Liver (tissue), 9 donors: ENCODE results near the gene GGACT. TPM values are rescaled to one million over a fixed set of nuclear protein-coding genes. Genes with fewer than 3 reads are reported as not detected.
"Not testable (repeated sequence)": the region's sequence is repeated elsewhere in the genome, so short reads cannot be mapped to it uniquely, and the experiment has no call there.

Experiments used
- DNase-seq: peaks from one replicate; pipeline ENCODE4 v3.0.0-alpha.2; 2017; ENCODE audit warnings: low spot score
- H3K27ac ChIP-seq, 2 donors: one replicate each; pipeline ENCODE4 v1.7.0; 2013; ENCODE audit warnings: inconsistent platforms in 2 of 2, low read length in 2 of 2, control low read depth in 1 of 2, low read depth in 1 of 2, mild to moderate bottlenecking in 1 of 2
- H3K27me3 ChIP-seq, 4 donors: one replicate each; pipeline versions ENCODE4 v1.6.1 to v1.7.0; 2013; ENCODE audit warnings: low read length in 3 of 4, inconsistent platforms in 1 of 4, mild to moderate bottlenecking in 1 of 4, moderate library complexity in 1 of 4; ENCODE audit not compliant: control insufficient read depth in 4 of 4, insufficient read depth in 4 of 4
- H3K36me3 ChIP-seq, 4 donors: one replicate each; pipeline versions ENCODE4 v1.6.1 to v1.7.0; 2013; ENCODE audit warnings: low read length in 3 of 4, mild to moderate bottlenecking in 3 of 4, low read depth in 1 of 4, moderate library complexity in 1 of 4; ENCODE audit not compliant: control insufficient read depth in 4 of 4, insufficient read depth in 3 of 4
- H3K4me1 ChIP-seq, 4 donors: one replicate each; pipeline versions ENCODE4 v1.6.1 to v1.7.0; 2013; ENCODE audit warnings: low read length in 3 of 4, mild to moderate bottlenecking in 3 of 4, moderate library complexity in 1 of 4; ENCODE audit not compliant: control insufficient read depth in 4 of 4, insufficient read depth in 4 of 4
- H3K4me3 ChIP-seq, 3 donors: one replicate each; pipeline versions ENCODE4 v1.6.1 to v1.7.0; 2013; ENCODE audit warnings: low read length in 3 of 3, control low read depth in 1 of 3, low read depth in 1 of 3, mild to moderate bottlenecking in 1 of 3
- H3K9ac ChIP-seq, 2 donors: one replicate each; pipeline ENCODE4 v1.7.0; 2013; ENCODE audit warnings: low read length in 2 of 2, mild to moderate bottlenecking in 2 of 2, moderate library complexity in 2 of 2, control low read depth in 1 of 2, low read depth in 1 of 2
- H3K9me3 ChIP-seq, 4 donors: one replicate each; pipeline versions ENCODE4 v1.6.1 to v1.7.0; 2013; ENCODE audit warnings: low read length in 3 of 4; ENCODE audit not compliant: control insufficient read depth in 4 of 4
- ATF3 ChIP-seq: IDR thresholded peaks from 2 replicates; pipeline ENCODE4 v1.6.1; 2016; ENCODE audit warnings: antibody characterized with exemption
- FOXA1 ChIP-seq: IDR thresholded peaks from 2 replicates; pipeline ENCODE4 v1.6.1; 2016; ENCODE audit warnings: antibody characterized with exemption
- GABPA ChIP-seq, 2 donors: IDR thresholded peaks in 1 of 2; conservative IDR thresholded peaks in 1 of 2; 2 replicates each; pipeline ENCODE4 v1.6.1; 2016; ENCODE audit warnings: antibody characterized with exemption in 2 of 2, mild to moderate bottlenecking in 1 of 2, moderate library complexity in 1 of 2
- HNF4A ChIP-seq, 2 donors: conservative IDR thresholded peaks; 2 replicates each; pipeline ENCODE4 v1.6.1; 2016; ENCODE audit warnings: antibody characterized with exemption in 2 of 2, mild to moderate bottlenecking in 2 of 2
- HNF4G ChIP-seq: IDR thresholded peaks from 2 replicates; pipeline ENCODE4 v1.6.1; 2016; ENCODE audit warnings: antibody characterized with exemption
- MAX ChIP-seq: IDR thresholded peaks from 2 replicates; pipeline ENCODE4 v1.6.1; 2016; ENCODE audit warnings: antibody characterized with exemption
- NR2F2 ChIP-seq: IDR thresholded peaks from 2 replicates; pipeline ENCODE4 v1.6.1; 2016; ENCODE audit warnings: antibody characterized with exemption
- REST ChIP-seq: IDR thresholded peaks from 2 replicates; pipeline ENCODE4 v1.6.1; 2016; ENCODE audit warnings: antibody characterized with exemption, mild to moderate bottlenecking
- RXRA ChIP-seq, 2 donors: IDR thresholded peaks; 2 replicates each; pipeline ENCODE4 v1.6.1; 2017 to 2018; ENCODE audit warnings: antibody characterized with exemption in 2 of 2, mild to moderate bottlenecking in 1 of 2
- SP1 ChIP-seq: IDR thresholded peaks from 2 replicates; pipeline ENCODE4 v1.6.1; 2018; ENCODE audit warnings: antibody characterized with exemption, mild to moderate bottlenecking
- YY1 ChIP-seq: IDR thresholded peaks from 2 replicates; pipeline ENCODE4 v1.6.1; 2016; ENCODE audit warnings: antibody characterized with exemption, mild to moderate bottlenecking
- WGBS: extraction: QIAGEN DNeasy Blood & Tissue Kit; methylation state at CpG from one replicate; pipeline ENCODE4 v1.1.7; 2013; 5-methylcytosine and 5-hydroxymethylcytosine counted together
- polyA plus RNA-seq, 2 donors: library from polyadenylated mRNA; stranded (reverse) in 1 of 2; unstranded in 1 of 2; fragments of 200-250 nt in 1 of 2; fragments of >200 nt in 1 of 2; fragmentation: Nextera tagmentation in 1 of 2; extraction: Ambion mirVana in 1 of 2; gene quantifications; one replicate each; pipeline versions ENCODE4 v1.2.1 to v1.2.3, GENCODE V29; 2013 to 2015
- total RNA-seq, 2 donors: library from RNA; depleted of rRNA; stranded (reverse); fragments of >200 nt; gene quantifications; one replicate each; pipeline ENCODE4 v1.2.3, GENCODE V29; 2014
- TF ChIP-seq, protein P1 (sequence below): IDR thresholded peaks from 2 replicates; pipeline ENCODE4 v1.6.1; 2016; ENCODE audit warnings: antibody characterized with exemption
- donor health status: healthy.
- donor health status: healthy.
- donor health status: healthy.
- donor health status: healthy.
- donor health status: healthy.

The GGACT gene
- total and polyA plus RNA-seq, 4 donors = 2.5 to 6.3 (median 4.1) TPM

- WGBS = 95% methylated on average over 4 of the region's 4 CpGs
- Histone ChIP-seq H3K27ac (no peak overlapping the region), H3K4me3 (no peak overlapping the region), H3K4me1 (no peaks in the 10 kb centered on the region), H3K27me3 (no peaks in the 10 kb centered on the region), H3K9ac (no peak overlapping the region), H3K9me3 (no peaks in the 10 kb centered on the region), H3K36me3 (peaks cover under 1 to 23% (median 10%) of the 10 kb centered on the region in 4 donors)
- DNase-seq = no peak
- TF ChIP-seq FOXA1 = no peak
- no peak for TF ChIP-seq HNF4A (conservative IDR thresholded peaks at IDR 0.05)
- no peak for TF ChIP-seq YY1
- TF ChIP-seq ATF3 = no peak
- TF ChIP-seq SP1 = no peak
- TF ChIP-seq, protein P1, sequence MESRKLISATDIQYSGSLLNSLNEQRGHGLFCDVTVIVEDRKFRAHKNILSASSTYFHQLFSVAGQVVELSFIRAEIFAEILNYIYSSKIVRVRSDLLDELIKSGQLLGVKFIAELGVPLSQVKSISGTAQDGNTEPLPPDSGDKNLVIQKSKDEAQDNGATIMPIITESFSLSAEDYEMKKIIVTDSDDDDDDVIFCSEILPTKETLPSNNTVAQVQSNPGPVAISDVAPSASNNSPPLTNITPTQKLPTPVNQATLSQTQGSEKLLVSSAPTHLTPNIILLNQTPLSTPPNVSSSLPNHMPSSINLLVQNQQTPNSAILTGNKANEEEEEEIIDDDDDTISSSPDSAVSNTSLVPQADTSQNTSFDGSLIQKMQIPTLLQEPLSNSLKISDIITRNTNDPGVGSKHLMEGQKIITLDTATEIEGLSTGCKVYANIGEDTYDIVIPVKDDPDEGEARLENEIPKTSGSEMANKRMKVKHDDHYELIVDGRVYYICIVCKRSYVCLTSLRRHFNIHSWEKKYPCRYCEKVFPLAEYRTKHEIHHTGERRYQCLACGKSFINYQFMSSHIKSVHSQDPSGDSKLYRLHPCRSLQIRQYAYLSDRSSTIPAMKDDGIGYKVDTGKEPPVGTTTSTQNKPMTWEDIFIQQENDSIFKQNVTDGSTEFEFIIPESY = no peak
- no peak for TF ChIP-seq NR2F2
- TF ChIP-seq HNF4G = no peak
- no peak for TF ChIP-seq GABPA (IDR thresholded peaks at IDR 0.05 in 1 of 2, conservative IDR thresholded peaks at IDR 0.05 in 1 of 2)
- no peak for TF ChIP-seq MAX
Observed at GRCh38 chr13:100620792-100621191, 32.2 kb upstream of the GGACT start.

- 95% methylated on average over 2 of the region's 2 CpGs for WGBS
- Histone ChIP-seq H3K9ac (no peak overlapping the region), H3K4me3 (no peak overlapping the region), H3K27me3 (no peaks in the 10 kb centered on the region), H3K27ac (no peak overlapping the region), H3K4me1 (no peaks in the 10 kb centered on the region), H3K9me3 (no peaks in the 10 kb centered on the region), H3K36me3 (peaks cover 0 to 15% (median 7%) of the 10 kb centered on the region in 4 donors)
- TF ChIP-seq ATF3 = no peak
- TF ChIP-seq REST = no peak
- no peak for TF ChIP-seq GABPA (IDR thresholded peaks at IDR 0.05 in 1 of 2, conservative IDR thresholded peaks at IDR 0.05 in 1 of 2)
- TF ChIP-seq RXRA (IDR thresholded peaks at IDR 0.05) = no peak
- no peak for TF ChIP-seq MAX
- TF ChIP-seq YY1 = no peak
- DNase-seq = no peak
Observed at GRCh38 chr13:100619940-100620339, 31.4 kb upstream of the GGACT start.

DNA sequence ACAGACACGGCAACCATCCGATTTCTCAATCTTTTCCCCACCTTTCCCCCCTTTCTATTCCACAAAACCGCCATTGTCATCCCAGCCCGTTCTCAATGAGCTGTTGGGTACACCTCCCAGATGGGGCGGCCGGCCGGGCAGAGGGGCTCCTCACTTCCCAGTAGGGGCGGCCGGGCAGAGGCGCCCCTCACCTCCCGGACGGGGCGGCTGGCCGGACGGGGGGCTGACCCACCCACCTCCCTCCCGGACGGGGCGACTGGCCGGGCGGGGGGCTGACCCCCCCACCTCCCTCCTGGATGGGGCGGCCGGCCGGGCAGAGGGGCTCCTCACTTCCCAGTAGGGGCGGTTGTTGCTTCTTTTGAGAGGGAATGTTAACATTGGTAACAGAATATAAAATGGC lies 30.3 kb upstream of the GGACT start:
- H3K36me3 ChIP-seq = peaks cover 0 to 11% (median 6%) of the 10 kb centered on the region in 4 donors
- not testable (repeated sequence) for H3K27ac ChIP-seq, DNase-seq, H3K4me1 ChIP-seq, H3K9ac ChIP-seq, H3K4me3 ChIP-seq, H3K27me3 ChIP-seq, H3K9me3 ChIP-seq
- 98% methylated on average over 22 of the region's 24 CpGs for WGBS
